Measurements from ENCODE around the gene DNM3.

Gene DNM3

GRCh38 chr1:171961861-171962260 lies 120.6 kb downstream of the DNM3 start:
- H3K27me3 ChIP-seq (replicated peaks; ENCODE audit: control insufficient read depth, insufficient read depth, low read length) = no peaks in the 10 kb centered on the region
- no peak overlapping the region for H3K4me3 ChIP-seq (replicated peaks; ENCODE audit: low read depth, low read length)
- TF ChIP-seq CTCF (IDR thresholded peaks at IDR 0.05; ENCODE audit: insufficient read depth, low read length, poor library complexity, severe bottlenecking) = no peak
- H3K36me3 ChIP-seq (ENCODE audit: control insufficient read depth, insufficient read depth, low read length) = no peaks in the 10 kb centered on the region
- no peak for DNase-seq (ENCODE audit: extremely low read depth, insufficient read length)

GRCh38 chr1:171963762-171964161 lies 122.5 kb downstream of the DNM3 start:
- Histone ChIP-seq H3K27me3 (replicated peaks; ENCODE audit: control insufficient read depth, insufficient read depth, low read length) (no peaks in the 10 kb centered on the region), H3K36me3 (ENCODE audit: control insufficient read depth, insufficient read depth, low read length) (no peaks in the 10 kb centered on the region), H3K4me3 (replicated peaks; ENCODE audit: low read depth, low read length) (no peak overlapping the region)
- TF ChIP-seq CTCF (IDR thresholded peaks at IDR 0.05; ENCODE audit: insufficient read depth, low read length, poor library complexity, severe bottlenecking) = no peak
- DNase-seq (ENCODE audit: extremely low read depth, insufficient read length) = no peak

- Histone ChIP-seq H3K4me3 (replicated peaks; ENCODE audit: low read depth, low read length) (no peak overlapping the region), H3K27me3 (replicated peaks; ENCODE audit: control insufficient read depth, insufficient read depth, low read length) (no peaks in the 10 kb centered on the region), H3K36me3 (ENCODE audit: control insufficient read depth, insufficient read depth, low read length) (no peaks in the 10 kb centered on the region)
- no peak for TF ChIP-seq CTCF (IDR thresholded peaks at IDR 0.05; ENCODE audit: insufficient read depth, low read length, poor library complexity, severe bottlenecking)
- no peak for DNase-seq (ENCODE audit: extremely low read depth, insufficient read length)
Measured at GRCh38 chr1:171965777-171966176, 124.5 kb downstream of the DNM3 start.

GRCh38 chr1:171966426-171967220 lies 125.3 kb downstream of the DNM3 start:
- TF ChIP-seq CTCF (IDR thresholded peaks at IDR 0.05; ENCODE audit: insufficient read depth, low read length, poor library complexity, severe bottlenecking) = no peak
- H3K4me3 ChIP-seq (replicated peaks; ENCODE audit: low read depth, low read length) = no peak overlapping the region
- H3K36me3 ChIP-seq (ENCODE audit: control insufficient read depth, insufficient read depth, low read length) = no peaks in the 10 kb centered on the region
- no peaks in the 10 kb centered on the region for H3K27me3 ChIP-seq (replicated peaks; ENCODE audit: control insufficient read depth, insufficient read depth, low read length)
- DNase-seq (ENCODE audit: extremely low read depth, insufficient read length) = no peak

- H3K36me3 ChIP-seq (ENCODE audit: control insufficient read depth, insufficient read depth, low read length) = no peaks in the 10 kb centered on the region
- DNase-seq (ENCODE audit: extremely low read depth, insufficient read length) = no peak
- H3K27me3 ChIP-seq (replicated peaks; ENCODE audit: control insufficient read depth, insufficient read depth, low read length) = no peaks in the 10 kb centered on the region
- no peak for TF ChIP-seq CTCF (IDR thresholded peaks at IDR 0.05; ENCODE audit: insufficient read depth, low read length, poor library complexity, severe bottlenecking)
- no peak overlapping the region for H3K4me3 ChIP-seq (replicated peaks; ENCODE audit: low read depth, low read length)
Measured at GRCh38 chr1:171969226-171969625, 127.9 kb downstream of the DNM3 start.
